ENCODE data around the gene SYNDIG1.

Gene SYNDIG1

DNA sequence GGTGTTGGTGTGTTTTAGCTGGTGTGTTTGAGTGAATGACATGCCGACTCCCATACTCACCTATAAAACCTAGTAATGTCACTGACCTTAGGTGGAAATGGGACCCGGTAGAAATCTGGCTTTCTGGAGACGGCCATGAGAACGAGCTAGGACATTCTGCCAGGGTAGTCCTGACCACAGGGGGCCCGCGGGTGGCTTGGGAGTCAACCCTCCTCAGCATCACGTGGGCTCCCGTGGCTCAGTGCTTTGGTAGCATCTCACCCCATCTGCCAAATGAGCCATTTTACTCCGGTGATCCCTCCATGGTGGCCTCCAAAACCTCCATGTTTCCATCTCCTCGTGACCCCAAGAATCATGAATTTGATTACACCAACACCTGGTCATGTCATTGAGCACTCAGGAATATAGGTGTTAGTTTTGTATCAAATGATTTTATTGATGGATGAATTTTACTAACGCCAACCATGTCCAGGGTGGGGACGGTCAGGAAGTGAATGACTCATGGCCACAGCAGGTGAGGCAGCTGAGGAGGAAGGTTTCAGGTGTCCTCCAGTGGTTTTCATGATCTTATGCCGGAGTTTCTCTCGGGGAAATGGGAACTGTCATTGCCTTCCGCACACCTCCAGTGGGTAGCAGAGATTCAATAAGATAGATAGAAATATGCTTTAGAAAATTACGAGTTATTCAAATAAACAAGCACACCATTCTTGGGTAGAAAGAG, 195.0 kb downstream of the SYNDIG1 start:
- no peak for DNase-seq

DNA sequence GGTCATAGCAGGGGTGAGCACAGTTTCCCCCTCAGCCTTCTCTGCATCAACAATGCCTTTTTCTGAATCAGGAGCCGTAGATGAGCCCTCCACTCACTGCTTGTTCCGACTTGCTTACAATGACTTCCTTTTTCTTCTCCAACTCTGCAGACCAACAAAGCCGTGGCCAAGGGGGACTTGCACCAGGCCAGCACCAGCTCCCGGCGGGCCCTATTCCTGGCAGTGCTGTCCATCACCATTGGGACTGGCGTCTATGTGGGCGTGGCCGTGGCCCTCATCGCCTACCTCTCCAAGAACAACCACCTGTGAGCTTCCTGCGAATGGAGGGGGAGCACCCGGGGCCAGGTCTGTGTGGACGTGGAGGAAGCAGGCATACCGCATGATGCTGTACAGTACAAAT, 195.8 kb downstream of the SYNDIG1 start:
- DNase-seq: no peak

DNA sequence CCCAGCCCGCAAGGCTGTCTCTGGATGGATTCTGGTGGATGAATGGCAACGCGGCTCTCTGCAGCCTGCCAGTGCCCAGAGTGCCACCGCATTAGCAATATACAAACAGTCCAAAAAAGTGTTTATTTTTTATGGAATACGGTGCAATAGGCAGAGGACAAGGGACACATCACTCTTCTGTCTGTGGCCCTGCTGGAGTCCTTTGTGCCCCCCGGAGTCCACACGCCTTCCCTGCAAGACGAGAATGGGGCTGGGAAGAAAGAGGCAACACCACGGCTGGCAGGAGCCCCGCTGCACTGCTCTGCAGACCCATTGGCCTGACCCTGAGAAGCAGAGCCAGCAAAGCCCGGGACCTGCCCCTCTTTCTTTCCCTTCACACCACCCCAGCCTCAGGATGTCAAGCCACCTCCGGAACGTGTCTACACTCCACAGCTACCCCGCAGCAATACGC, 196.3 kb downstream of the SYNDIG1 start:
- DNase-seq: no peak

DNA sequence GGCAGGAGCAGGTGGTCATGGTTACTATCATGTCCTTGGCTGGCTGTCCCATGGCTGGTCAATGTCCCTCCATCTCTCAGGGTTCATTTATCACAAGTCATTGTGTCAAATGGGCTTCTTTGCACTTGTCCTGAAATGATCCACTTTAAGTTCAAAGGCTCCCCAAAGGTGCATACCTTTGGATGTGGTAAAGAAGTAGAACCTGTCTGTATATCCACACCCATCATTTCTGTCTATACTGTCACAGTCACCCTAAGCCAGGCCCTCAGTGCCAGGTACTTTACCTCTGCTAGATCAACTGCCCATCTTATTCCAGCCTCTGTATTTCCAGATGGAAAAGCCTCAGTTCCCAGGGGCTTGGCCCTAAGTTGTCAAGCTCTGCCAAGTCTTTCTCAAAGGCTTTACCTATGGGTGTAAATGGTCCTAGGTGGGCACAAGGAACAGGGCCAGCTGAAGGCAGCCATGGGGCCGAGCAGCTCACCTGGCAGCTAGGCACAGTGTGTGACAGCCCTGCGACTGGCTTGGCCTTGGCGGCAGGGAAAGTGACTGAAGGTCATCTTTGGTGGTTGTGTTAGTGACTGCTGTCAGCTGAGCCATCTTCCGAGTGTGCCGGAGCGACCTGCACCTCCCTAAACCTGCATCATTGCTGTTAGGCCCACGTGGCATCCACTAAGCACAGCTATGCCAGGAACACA, 198.4 kb downstream of the SYNDIG1 start:
- DNase-seq: no peak

DNA sequence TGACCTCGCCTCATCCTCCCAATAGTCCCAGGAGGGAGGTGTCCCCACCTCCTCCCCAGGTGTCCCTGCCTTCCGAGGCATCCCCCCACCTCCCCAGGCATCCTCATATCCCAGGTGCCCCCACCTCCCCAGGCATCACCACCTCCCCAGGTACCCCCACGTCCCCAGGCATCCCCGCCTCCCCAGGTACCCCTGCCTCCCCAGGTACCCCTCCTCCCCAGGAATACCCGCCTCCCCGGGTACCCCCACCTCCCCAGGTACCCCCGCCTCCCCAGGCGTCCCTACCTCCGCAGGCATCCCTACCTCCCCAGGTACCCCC, 198.9 kb downstream of the SYNDIG1 start:
- no peak for DNase-seq

DNA sequence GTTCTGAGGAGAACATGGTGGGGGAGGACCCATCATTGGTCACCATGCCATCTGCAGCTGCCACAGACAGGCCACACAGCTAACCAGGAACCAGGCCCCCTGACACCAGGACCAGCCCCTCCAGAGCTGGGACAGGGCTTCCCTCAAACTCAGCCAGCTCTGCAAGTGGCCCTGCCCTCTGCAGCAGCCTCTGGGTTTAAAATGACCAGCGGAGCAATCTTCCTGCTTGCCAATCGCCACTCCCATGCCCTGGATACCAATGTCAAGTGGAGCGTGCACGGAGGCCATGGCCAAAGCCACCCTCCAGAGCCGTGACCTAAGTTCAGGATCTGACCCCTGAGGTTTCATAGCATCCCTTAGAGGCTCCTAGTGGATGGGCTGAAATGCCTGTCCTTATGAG, 199.4 kb downstream of the SYNDIG1 start:
- no peak for DNase-seq

DNA sequence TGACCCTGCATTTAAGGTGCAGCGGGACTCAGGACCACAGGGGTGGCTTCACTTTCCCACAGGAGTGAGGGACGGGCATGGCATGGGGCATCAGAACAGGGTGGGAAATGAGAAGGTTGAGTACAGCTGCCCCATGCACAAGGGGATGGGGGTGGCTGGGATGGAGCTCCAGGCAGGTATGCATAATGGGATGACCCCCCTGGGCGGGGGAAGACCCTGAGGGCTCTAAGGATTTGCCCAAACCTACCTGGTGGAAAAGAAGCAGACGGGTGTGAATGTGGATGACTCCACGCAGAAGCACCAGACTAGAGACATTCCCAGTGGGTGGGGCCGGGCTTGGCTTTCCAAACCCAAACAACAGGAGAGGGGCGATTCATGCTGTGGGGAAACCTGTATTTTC, 200.3 kb downstream of the SYNDIG1 start:
- no peak for DNase-seq

DNA sequence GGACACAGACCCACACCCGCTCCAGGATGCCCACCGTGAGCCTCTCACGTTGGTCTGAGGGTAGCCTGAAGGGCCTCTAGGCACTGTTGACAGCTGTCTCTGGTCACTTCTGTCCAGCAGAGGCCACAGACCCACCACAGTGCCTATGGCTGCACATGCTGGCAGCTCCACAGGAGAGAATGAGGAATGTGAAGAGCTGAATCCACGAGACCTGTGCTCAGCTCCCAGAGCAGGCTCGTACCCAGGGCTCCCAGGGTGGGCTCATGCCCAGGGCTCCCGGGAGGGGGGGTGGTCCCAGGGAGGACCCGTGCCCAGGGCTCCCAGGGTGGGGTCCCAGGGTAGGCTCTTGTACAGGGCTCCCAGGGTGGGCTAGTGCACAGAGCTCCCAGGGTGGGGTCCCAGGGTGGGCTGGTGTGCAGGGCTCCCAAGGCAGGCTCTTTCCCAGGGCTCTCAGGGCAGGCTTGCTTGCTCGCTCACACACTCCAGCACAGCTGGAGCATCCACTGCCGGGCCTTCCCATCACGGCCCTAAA, 201.0 kb downstream of the SYNDIG1 start:
- DNase-seq: no peak

DNA sequence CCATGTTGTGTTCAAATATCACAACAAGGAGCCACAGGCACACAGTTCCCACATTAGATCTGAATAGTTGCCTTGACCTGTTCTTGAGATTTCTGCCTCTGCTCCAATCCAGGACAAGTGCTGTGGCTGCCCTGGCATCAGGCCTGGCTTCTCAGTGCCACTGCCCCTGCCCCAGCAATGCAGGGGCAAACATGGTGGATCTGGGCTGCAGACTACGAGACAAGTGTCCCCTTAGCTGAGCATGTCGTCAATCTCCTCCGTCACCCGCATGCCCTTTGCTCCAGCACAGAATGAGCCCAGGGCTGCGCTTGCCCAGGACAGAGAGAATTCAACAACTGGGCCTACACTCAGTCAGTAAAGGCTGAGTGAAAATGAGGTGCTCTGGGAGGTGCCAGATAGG, 201.6 kb downstream of the SYNDIG1 start:
- DNase-seq: no peak

DNA sequence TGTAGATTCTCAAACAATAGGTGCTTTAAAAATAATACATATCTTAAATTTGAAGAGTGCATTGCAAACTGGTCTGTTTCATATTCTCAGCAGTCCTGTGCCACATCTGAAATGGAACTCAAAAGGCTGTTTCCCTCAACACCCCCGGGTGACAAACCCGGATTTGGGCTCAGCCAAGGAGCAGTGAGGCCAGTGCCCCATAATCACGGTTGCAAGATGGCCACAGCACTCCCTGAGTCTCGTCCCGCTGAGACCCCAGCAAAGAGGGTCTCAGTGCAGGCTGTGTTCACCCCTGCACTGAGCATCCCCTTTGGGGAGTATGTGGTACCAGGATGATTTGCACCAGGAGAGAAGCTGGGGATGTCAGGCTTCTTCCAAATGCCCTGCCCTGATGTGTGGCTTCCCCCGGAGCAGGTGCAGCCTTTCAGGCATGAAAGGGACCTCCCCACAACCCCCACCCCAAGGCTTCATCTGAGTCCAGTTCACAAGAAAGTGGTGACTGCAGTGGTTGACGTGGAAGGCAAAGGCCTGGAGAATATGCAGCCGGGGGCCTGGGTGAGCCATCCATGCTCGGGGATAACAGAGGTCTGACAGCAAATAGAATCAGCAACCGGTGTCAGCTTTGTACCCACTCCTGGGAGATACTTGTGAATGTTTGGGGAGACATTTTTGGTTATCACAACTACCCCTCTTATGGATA, 202.9 kb downstream of the SYNDIG1 start:
- no peak for DNase-seq

DNA sequence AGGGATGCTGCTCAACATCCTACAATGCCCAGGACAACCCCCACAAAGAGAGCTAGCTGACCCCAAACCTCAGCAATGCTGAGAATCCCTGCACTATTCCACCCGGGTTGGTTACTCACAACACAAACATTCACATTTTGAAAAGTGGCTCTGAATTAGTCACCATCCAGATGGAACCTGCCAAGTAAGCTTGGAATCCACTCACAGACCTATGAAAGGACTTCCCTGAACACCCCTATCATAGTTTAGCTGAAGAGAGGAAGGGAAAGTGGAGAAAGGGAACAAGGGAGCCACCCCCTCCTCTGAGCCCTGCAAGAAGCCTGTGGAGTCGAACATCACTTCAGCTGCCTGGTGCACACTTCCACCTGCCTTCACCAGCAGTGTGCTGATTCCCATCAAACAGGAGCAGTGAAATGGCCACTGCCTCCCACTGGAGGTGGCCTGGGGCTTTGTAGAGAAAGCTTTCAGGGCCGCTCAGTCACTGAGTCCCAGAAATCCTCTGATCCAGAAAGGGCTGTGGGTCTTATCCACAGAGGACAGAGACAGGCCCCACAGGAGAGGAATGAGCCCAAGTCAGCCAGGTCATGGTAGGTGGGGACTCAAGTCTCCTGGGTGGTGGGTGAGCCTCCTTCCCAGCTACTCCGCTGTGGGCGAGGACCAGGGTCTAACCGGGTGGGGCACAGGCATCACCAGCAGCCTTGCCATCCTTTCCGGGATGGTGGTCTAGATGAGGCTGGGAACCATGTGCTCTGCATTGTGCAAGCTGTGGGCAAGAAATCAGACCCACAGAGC, 203.7 kb downstream of the SYNDIG1 start:
- DNase-seq: no peak

DNA sequence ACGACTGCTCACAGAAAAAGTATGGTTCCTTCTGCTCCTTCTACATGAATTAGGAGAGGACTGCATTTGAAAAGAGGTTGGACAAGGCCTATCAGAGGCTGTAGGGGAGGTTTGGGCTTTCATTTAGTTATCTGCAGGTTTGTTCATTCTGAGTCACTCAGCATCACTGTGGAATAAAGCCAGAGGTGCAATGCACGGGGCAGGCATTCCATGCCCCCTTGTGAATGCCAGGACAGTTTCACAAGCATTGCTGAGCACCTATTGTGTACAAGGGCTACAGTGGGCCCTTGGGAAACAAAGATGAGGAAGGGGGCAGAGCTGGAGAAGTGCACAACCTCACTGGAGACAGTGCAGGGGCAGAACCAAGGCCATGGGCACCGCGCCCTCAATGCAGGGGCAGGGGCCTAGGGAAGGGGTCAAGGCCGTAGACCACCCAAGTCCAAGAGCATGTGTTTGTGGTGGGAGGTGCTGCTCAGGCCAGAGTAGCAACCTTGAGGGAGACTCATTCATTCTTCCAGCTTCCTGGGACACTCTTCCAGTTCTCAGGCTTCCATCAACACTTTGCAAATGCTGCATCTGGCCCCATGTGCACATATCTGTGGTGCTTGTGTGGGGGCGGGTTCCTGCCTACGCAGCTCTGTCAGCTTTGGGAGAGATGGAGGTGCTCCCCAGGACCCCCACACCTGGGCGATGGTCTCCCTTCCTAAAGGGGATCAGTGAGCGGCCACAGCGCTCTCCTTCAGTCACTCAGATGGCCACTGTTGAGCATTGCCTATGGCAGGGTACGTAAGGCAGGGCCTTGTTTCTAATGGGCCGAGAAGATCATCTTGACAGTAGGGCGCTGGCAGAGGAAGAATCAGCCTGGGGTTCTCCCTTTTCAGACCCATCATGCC, 204.5 kb downstream of the SYNDIG1 start:
- DNase-seq: no peak

DNA sequence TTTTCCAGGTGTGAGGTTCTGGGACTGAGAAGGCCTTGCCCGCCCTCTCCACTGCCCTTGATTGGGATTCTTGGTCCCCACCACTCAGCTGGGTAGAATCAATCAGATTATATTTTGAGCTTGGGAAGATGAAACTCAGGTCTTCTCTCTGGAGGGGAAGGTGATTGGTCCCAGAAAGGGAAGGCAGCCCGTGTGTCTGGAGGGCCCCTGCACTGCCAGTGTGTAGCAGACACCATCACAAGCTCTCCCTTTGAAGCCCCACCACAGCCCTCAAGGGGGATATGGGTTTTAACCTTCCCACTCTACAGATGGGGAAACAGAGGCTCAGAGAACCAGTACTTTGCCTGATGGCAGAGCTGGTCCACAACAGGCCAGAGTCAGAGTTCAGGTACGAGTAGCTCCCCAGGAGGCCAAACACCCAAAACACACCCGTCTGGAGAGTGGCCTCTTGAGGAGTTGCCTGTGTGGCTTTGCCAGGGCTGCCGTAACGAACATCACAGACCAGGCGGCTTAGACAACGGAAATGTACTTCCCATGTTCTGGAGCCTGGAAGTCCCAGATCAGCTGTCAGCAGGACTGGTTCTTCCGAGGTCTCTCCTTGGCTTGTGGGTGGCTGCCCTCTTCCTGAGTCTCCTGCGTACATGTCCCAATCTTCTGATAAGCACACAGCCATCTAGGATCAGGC, 205.6 kb downstream of the SYNDIG1 start:
- no peak for DNase-seq

DNA sequence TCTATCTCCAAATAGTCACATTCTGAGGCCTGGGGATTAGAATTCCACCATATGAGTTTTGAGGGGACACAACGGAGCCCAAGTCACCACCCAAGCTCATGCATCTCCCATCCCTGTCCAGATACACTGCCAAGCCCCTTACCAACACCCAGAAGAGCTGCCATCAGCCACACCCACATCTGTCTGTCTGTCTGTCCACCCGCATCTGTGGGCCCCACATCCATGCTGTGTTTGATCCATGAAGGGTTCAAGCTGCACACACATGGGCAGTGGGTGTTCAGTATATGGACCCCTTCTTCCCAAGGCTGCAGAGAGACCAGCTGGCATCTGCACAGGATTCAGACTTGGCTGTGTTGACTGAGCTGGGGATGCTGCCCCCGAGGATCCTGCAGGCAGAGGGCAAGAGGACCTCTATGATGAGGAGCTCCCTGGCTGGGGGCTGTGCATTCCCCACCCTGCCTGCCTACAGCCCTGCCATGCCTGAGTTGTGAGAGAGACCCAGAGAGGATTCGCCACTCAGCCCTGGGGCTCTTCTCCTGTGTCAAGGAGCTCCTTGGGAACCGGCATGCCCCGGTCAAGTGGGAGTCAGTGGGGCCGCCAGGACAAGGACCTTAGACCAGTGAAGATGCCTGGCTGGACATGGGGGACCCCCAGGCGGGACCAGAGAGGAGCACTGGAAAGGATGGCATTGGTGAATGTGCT, 206.4 kb downstream of the SYNDIG1 start:
- no peak for DNase-seq

DNA sequence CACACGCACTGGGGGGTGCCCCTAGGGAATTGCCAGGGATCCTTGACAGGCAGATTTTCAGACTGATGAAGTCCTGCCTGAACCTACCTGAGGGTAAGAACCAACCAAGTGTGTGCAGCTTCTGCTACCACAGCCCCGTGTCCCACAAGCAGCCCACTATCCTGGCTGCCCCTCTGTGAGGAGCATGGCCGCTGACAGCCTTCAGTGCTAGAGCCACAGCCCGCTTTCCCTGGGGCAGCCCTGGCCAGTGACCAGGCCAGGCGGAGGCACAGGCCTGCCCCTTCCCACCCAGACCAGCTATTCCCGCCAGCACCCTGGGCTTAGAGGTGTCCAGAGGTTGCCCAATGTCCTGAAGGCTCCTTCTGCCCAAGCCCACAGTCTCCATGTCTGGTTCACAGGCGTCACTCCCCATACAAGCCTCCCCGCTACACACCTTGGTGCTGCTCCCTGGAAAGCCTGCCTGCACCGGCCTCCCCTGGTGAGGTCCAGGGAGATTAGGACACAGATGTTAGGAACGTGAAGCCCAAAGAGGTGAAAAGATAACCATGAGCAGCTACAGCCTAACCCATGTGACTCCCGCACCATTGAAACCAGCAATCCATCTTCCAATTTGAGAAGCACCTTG, 207.0 kb downstream of the SYNDIG1 start:
- DNase-seq: no peak

DNA sequence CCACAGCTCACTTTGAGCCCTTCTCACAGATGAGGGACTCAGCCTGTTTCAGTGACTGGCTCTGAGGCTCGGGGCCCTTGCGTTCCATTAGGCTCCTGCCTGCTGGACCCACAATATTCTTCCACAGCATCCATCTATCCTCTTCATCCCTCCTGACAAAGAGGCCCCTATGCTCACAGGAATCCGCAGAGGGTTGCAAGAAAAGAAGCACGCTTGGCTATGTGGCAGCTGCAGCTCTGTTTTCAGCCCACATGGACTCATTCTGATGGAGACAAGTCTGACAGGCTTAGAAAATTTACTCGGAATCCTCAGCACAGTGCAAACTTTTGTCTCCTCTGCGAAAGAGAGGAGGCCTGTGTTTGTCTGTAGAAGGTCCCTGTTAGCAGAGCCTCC, 207.5 kb downstream of the SYNDIG1 start:
- no peak for DNase-seq

DNA sequence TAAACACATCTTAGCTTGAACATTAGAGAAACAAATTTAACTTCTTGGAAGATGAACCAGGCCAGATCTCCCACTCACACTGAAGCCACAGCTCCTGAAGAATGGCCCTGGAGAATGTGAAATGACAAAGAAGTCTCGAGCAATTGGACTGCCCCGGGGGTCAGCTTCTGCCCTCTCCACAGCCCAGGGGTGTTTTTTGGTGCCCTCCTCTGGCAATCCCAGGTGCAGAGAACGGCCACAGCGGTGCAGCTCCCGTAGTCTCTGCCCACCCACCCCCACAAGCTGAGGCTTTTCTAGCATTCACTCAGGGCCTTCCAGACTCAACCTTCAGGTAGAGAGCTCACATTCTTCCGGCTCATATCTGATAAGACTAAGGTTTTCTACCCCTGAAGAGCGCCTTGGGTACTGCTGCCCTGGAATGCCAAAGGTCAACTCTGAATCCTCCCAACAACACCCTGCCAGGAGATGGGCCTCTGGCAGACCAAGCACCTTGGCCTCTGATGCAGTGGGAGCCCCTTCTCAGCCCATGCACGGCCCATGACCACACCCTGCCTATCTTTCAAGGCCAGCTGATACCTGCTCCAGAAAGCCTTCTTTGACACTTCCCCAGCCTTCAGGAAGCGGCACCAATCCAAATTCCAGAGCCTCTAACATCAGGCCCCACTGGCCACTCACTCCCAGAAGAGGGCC, 208.3 kb downstream of the SYNDIG1 start:
- DNase-seq: no peak

DNA sequence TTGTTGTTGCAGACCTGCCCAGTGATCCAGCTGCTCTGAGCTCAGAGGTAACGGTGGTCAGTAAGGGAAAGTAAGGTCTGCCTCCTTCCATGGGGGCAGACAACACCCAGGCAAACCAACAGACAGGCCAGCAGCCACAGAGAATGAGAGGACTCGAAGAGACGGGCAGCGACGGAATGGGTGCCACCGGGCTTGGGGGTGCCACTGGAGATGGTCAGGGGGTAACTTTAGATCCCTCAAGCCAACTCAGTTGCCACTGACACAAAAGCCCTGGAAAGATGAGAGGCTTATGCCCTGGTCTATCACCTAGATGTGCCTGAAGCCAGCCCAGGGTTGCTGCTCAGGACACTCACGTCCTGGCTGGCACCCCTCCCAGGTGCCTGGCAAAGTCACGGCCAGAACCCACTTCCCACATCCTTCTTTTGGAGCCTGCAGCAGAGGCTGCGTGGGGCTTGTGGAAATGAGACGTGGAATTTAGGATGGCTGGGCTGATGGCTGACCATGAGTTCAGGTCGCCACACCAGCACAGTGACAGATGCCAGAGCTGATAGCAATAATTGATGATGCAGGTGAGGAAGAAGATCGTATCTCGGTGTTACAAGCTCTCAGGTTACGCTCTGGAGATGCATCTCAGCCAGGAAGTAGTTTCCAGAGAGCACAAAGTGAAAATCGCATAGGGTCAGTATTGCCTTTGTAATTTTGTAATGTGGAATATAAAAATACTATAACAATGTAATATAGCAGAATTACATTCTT, 209.1 kb downstream of the SYNDIG1 start:
- no peak for DNase-seq

All from activated gamma-delta T cell treated with Interleukin-2 at 50 U/mL for 16 hours (primary cell).